Muscle of back (tissue), 11 donors: ENCODE data around the gene SARS1. TPM values are rescaled to one million over a fixed set of nuclear protein-coding genes. Genes with fewer than 3 reads are reported as not detected.

ENCODE experiments used
- DNase-seq, 3 donors: peaks; one replicate each; pipeline versions ENCODE4 v3.0.0 to v3.0.0-alpha.2; 2013
- polyA plus RNA-seq, 10 donors: library from polyadenylated mRNA; unstranded; fragments of 120-200 nt; gene quantifications; one replicate each; pipeline ENCODE4 v1.2.1, GENCODE V29; 2013; ENCODE audit not compliant: insufficient read length in 10 of 10

The SARS1 gene
- polyA plus RNA-seq, 10 donors = 79.7 to 94.0 (median 84.8) TPM

DNA sequence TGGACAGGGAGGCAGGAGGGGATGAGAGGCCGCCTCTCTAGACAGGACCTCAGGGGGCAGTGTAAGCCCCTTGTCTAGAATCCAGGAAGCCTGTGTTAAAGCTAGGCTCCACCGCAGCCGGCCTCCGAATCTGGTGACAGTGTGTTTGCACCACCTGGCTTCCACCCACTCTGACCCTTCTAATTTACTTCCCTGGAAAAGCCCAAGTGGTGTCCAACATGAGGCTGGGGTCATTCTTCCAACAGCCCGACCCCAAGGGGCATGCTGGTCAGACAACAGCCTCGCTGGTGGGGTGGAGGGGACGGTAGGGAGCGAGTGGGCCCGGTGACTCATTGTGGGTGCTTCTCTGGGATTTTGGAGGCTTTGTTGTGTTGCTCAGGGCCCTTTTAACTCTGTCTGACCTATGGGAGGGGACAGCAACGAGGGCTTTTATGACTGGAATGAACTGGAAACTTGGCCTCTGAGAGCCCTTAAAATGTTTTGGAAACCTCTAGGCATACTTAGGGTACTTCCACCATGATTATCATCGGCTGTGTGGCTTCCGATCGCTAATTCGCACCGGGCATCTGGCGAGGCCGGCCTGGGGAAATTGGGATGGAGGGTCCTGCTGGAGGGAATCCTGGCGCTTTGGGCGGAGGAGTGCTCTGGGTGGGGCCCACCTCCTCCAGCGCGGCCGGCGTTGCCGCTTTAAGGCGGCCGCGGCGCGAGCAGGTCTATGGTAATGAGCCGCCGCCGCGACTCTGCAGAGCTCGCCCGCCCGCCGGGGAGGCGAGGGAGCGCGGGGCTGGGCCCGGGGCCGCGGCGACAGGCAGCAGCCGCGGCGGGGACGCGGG lies 35.3 kb downstream of the SARS1 start, which contains the start of gene CELSR2:
CELSR2 (plus strand) TSS at position 743 of the 833 bp plus-strand sequence. CDS start 541 bp downstream, outside the sequence.
- peak; percentile 43 to 80 (median 62) for DNase-seq

DNA sequence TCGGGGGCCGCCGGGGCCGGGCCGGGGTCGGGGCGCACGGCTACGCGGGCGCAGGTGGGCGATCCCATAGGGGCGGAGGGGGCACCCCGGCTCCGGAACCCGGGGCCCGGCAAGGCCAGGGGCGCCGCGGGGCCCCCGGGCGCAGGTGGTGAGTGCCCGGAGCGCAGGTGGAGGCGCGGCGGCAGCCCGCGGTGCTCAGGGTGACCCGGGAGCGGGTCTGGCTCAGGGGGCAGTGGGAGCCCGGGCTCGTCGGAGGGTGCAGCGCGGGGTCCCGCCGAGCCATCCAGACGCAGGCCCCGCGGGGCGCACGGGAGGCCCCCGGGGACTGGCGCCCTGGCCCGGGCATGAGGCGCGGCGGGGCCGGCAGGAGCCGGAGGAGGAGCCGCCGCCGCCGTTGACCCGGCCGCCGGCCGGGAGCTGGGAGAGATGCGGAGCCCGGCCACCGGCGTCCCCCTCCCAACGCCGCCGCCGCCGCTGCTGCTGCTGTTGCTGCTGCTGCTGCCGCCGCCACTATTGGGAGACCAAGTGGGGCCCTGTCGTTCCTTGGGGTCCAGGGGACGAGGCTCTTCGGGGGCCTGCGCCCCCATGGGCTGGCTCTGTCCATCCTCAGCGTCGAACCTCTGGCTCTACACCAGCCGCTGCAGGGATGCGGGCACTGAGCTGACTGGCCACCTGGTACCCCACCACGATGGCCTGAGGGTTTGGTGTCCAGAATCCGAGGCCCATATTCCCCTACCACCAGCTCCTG lies 36.1 kb downstream of the SARS1 start:
- DNase-seq = peak in 1 of 3 donors; percentile 29

DNA sequence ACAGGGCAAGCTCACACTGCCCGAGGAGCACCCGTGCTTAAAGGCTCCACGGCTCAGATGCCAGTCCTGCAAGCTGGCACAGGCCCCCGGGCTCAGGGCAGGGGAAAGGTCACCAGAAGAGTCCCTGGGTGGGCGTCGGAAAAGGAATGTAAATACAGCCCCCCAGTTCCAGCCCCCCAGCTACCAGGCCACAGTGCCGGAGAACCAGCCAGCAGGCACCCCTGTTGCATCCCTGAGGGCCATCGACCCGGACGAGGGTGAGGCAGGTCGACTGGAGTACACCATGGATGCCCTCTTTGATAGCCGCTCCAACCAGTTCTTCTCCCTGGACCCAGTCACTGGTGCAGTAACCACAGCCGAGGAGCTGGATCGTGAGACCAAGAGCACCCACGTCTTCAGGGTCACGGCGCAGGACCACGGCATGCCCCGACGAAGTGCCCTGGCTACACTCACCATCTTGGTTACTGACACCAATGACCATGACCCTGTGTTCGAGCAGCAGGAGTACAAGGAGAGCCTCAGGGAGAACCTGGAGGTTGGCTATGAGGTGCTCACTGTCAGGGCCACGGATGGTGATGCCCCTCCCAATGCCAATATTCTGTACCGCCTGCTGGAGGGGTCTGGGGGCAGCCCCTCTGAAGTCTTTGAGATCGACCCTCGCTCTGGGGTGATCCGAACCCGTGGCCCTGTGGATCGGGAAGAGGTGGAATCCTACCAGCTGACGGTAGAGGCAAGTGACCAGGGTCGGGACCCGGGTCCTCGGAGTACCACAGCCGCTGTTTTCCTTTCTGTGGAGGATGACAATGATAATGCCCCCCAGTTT lies 36.9 kb downstream of the SARS1 start:
- peak in 1 of 3 donors; percentile 3 for DNase-seq

DNA sequence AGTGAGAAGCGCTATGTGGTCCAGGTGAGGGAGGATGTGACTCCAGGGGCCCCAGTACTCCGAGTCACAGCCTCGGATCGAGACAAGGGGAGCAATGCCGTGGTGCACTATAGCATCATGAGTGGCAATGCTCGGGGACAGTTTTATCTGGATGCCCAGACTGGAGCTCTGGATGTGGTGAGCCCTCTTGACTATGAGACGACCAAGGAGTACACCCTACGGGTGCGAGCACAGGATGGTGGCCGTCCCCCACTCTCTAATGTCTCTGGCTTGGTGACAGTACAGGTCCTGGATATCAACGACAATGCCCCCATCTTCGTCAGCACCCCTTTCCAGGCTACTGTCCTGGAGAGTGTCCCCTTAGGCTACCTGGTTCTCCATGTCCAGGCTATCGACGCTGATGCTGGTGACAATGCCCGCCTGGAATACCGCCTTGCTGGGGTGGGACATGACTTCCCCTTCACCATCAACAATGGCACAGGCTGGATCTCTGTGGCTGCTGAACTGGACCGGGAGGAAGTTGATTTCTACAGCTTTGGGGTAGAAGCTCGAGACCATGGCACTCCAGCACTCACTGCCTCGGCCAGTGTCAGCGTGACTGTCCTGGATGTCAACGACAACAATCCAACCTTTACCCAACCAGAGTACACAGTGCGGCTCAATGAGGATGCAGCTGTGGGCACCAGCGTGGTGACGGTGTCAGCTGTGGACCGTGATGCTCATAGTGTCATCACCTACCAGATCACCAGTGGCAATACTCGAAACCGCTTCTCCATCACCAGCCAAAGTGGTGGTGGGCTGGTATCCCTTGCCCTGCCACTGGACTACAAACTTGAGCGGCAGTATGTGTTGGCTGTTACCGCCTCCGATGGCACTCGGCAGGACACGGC lies 37.8 kb downstream of the SARS1 start:
- no peak for DNase-seq

DNA sequence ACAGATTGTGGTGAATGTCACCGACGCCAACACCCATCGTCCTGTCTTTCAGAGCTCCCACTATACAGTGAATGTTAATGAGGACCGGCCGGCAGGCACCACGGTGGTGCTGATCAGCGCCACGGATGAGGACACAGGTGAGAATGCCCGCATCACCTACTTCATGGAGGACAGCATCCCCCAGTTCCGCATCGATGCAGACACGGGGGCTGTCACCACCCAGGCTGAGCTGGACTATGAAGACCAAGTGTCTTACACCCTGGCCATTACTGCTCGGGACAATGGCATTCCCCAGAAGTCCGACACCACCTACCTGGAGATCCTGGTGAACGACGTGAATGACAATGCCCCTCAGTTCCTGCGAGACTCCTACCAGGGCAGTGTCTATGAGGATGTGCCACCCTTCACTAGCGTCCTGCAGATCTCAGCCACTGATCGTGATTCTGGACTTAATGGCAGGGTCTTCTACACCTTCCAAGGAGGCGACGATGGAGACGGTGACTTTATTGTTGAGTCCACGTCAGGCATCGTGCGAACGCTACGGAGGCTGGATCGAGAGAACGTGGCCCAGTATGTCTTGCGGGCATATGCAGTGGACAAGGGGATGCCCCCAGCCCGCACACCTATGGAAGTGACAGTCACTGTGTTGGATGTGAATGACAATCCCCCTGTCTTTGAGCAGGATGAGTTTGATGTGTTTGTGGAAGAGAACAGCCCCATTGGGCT lies 38.6 kb downstream of the SARS1 start:
- no peak for DNase-seq

DNA sequence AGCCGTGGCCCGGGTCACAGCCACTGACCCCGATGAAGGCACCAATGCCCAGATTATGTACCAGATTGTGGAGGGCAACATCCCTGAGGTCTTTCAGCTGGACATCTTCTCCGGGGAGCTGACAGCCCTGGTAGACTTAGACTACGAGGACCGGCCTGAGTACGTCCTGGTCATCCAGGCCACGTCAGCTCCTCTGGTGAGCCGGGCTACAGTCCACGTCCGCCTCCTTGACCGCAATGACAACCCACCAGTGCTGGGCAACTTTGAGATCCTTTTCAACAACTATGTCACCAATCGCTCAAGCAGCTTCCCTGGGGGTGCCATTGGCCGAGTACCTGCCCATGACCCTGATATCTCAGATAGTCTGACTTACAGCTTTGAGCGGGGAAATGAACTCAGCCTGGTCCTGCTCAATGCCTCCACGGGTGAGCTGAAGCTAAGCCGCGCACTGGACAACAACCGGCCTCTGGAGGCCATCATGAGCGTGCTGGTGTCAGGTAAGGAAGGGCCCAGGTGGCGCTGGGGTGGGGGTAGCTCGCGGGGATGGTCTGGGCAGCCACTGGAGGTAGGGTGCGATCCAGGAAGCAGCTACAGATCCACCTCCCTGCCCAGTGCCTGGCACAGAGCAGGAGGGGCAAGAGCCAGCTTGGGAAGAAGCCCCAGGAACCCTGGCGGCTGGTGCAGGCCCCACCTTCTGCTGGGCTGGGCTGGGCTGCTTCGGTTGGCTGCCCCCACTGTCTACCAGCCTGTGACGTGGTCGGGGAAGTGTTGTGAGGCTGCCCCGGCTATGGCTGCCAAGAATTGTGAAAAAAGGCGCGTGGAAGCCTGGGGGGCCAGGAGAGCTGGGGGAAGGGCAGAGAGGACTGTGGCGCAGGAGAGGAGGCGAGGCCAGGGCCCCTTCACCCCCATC lies 39.4 kb downstream of the SARS1 start:
- DNase-seq = no peak

DNA sequence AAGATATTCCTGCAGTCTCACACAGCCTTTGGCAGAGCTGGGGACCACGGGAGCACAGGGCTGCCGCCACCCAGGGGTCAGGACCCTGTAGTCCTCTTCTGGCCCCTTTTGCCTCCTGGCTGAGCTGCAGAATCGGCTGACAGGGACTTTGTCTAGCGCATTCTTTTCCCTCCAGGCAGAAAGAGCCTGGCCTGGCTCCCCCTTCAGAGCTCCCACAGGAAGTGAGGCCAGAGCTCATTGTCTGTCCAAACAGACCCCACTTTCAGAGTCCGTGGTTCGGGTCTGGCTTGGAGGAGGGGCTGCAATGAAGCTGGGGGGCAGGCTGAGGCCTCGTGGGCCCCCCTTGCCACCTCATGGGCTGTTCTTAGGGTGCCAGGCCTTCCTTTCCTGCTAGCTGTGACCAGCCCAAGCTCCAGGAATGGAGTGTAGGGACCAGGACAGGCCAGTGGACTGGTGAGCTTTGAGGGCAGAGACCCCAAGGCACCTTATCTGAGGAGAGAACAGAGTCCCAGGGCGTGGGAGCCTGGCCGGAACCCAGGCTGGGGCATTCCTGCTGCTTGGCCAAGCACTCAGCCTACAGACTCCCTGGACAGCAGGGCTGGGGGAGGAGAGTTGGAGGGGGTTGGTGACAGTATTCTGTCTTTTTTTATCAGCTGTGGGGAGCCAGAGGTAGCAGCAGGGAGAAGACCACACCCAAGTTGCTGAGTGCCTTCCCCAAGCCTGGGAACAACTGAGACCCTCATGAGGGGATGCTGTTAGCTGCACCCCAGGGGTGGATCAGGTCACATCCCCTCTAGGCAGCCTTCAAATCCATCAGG lies 40.3 kb downstream of the SARS1 start:
- peak in 2 of 3 donors; percentile 46 to 80 for DNase-seq

DNA sequence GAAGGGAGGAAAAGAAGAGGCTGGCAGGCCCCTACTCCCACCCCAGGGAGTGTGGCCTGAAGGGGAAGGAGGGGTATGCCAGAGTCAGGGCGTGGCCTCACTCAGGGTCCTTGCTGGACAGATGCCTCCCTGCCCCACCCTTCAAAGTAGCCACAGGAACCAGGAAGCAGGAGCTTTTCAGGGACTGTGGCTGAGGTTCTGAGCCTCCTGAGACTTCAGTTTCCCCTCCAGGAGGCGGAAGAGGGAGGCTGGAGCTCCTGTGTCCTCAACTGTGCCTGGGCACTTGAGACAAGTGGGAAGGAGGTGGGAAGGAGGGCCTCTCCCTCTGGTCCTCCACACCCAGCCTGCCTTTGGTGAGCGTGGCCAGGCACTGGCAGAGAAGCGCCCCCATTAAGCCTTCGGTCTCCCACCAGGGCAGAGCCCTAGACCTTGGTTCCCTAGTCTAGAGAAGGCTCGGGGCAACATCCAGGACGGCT lies 40.9 kb downstream of the SARS1 start:
- DNase-seq = no peak

DNA sequence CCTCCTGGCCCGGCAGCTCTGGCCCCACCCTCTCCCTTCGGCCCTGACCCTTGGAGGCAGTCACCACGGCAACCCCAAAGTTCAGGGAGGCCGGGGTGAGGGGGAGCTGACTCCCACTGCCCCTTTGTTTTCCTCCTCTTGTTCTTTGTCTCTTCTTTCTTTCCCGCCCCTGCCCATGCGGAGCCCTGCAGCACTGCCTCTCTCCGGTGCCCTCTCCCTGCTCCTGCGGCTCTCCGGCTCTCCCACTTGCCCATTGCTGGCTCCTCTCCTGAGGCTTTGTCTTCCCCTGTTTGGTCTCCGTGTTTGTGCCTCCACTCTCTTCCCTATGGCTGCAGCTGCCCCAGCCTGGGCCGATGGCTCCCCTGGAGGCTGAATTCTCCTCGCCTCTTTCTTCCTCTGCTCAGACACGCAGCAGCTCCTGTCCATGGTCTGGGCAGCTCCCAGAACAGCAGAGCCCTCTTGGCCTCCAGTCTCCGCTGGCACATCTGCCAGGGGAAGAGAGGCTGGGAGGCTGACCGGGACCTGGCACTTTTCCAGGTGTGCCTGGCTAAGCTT lies 41.5 kb downstream of the SARS1 start:
- no peak for DNase-seq

DNA sequence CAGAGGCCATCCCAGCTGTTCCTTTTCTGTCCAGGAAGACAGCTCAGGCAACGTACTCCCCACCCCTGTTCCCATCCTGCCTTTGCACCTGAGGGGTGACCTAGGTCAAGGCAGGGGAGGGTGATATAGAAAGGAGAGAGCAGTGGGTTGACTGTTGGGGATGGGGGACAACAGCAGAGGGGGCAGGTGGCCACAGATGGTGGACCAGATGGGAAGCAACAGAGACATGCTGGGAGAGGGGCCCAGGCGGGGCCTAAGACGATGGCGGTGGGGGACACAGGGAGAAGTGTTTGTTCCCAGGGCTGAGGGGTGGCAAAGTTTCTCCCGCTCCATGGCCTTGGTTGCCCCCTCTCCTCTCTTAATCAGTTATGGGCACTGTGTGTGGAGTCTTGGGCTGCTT lies 42.0 kb downstream of the SARS1 start:
- DNase-seq = no peak

DNA sequence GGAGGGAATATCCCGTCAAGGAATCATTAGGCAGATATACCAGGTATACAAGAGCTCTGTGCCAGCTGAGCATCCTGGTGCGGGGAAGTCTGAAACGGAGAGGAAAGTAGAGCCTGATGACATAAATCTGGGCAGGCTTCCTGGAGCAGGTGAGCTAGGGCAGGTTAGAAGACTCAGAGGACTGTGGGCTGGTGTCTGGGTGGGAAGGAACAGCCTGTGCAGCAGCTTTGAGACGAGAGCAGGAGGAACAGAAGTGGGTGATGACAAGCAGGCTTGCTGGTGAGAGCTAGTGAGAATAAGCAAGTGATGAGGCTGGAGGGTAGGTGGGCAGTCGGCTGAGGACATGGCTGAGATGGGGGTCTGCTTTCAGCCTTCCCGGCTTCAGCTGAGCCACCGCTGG lies 42.4 kb downstream of the SARS1 start:
- DNase-seq = no peak

DNA sequence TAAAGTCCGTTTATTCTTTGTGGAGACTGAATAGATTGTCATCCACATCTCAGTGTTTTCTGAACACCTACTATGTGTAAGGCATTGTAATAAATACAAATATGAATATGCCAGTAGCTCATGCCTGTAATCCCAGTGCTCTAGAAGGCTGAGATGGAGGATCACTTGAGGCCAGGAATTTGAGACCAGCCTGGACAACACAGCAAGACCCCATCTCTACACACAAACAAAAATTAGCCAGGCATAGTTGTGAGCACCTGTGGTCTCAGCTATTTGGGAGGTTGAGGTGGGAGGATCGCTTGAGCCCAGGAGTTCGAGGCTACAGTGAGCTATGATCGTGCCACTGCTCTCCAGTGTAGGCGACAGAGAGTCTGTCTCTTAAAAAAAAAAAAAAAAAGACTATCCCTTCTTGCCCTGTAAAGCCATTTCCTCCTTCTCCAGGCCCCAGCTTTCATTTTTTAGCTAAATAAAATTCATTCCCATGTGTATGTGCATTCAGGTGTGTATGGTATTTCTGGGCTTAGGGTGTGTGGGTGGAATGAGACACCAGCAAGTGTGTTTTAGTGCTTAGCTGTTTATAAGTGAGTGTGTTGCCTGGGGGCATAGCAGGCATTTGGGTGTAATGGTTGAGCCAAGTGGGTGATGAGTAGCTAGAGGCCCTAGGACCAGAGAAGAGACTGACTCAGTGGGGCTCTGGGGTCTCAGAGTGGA lies 43.4 kb downstream of the SARS1 start:
- DNase-seq = no peak

DNA sequence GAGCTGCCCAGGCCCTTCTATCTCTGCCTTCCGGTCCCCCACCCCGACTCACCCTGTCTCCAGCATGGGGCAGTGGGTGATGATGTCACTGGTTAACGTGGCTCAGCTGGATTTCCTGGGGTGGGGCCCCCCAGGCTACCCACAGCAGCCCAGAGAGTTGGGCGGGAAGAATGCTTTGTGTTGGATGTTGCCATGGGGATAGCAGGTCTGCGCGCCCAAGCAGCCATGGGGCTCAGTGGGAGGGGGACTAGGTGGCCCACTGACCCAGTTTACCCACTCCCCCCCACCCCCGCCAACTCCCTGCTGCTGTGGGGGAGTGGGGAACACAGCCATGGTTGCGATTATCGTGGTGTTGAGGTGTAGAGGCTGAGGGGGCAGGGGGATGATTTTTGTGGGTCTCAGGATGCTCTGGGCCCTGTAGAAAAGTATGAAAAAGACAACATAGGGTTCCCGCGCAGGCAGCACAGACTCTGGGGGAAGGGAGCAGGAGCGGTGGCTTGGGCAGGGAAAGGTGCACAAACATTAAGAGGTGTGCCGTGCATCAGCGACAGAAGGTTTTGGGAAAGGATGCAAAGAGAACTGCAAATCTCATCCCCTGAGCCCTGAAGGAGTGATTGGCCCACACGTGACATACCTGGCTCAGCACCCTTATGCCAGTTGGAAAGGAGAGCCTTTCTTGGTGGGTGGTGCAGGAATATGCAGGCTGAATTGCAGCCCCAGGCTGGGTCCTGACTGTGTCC lies 44.1 kb downstream of the SARS1 start:
- no peak for DNase-seq

DNA sequence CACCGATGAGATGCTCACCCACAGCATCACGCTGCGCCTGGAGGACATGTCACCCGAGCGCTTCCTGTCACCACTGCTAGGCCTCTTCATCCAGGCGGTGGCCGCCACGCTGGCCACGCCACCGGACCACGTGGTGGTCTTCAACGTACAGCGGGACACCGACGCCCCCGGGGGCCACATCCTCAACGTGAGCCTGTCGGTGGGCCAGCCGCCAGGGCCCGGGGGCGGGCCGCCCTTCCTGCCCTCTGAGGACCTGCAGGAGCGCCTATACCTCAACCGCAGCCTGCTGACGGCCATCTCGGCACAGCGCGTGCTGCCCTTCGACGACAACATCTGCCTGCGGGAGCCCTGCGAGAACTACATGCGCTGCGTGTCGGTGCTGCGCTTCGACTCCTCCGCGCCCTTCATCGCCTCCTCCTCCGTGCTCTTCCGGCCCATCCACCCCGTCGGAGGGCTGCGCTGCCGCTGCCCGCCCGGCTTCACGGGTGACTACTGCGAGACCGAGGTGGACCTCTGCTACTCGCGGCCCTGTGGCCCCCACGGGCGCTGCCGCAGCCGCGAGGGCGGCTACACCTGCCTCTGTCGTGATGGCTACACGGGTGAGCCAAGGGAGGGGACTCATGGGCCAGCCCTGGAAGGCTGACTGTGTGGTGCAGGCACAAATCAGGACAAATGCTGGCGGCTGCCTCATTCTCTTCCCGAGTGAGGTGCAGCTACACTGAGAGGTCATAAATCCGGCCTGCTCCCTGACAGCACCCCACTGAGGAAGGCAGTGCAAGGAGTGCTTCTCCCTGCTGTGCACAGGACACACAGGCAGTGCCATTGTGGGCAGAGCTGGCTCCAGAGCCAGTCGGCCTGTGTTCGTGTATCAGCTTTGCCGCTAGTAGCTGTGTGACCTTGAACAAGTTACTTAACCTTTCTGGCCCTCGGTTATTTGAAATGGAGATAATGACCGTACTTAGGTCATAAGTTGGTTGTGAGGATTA lies 45.1 kb downstream of the SARS1 start:
- DNase-seq = no peak
